GM12878 (cell line): Measurements from ENCODE around the gene RHEB. TPM values are rescaled to one million over a fixed set of nuclear protein-coding genes. Genes with fewer than 3 reads are reported as not detected.

Source experiments
- ATAC-seq: fragments of 200-7000 bp; cut with Tn5 transposase; 3 replicates; pipeline ENCODE4 v1.9.1; 2020; ENCODE audit warnings: mild to moderate bottlenecking, moderate library complexity
- BruUV-seq: library from RNA; stranded (reverse); fragments of 400-500 nt; replicated peaks from 2 replicates; lab custom pipeline; 2021; lab: Mats Ljungman, UMichigan
- CTCF ChIA-PET: fragments of 300-600 bp; sonication (Branson Sonifier 250); formaldehyde crosslinking; extraction: SDS; loops from one replicate; lab custom pipeline; 2021; ENCODE audit warnings: inconsistent platforms; lab: Yijun Ruan, JAX
- POLR2A ChIA-PET: fragments of 350-600 bp; formaldehyde crosslinking; extraction: SDS; loops from one replicate; lab custom pipeline; 2021; ENCODE audit warnings: inconsistent platforms; lab: Charles Lee
- RAD21 ChIA-PET: fragments of 300-600 bp; sonication (Branson Sonifier 250); formaldehyde crosslinking; loops from one replicate; lab custom pipeline; 2023; ENCODE audit warnings: antibody characterized with exemption; ENCODE audit not compliant: unreplicated experiment; lab: Charles Lee
- SMC1A ChIA-PET: fragments of 300-600 bp; sonication (Branson Sonifier 250); formaldehyde crosslinking; loops from one replicate; lab custom pipeline; 2023; ENCODE audit not compliant: unreplicated experiment, uncharacterized antibody; lab: Charles Lee
- DNase-seq: peaks from one replicate; pipeline ENCODE4 v3.0.0-alpha.2; 2011; ENCODE audit warnings: low read depth, low spot score
- FAIRE-seq: peaks from 3 replicates; lab custom pipeline; 2011; peaks lifted over from hg19 to GRCh38; lab: Jason Lieb, UNC
- H2AFZ ChIP-seq: 2 replicates; pipeline ENCODE4 v1.6.0; 2011; ENCODE audit warnings: low read depth, low read length, control low read depth; ENCODE audit not compliant: control insufficient read depth
- H3K27ac ChIP-seq: 2 replicates; pipeline ENCODE4 v1.5.1; 2011; ENCODE audit warnings: control low read depth; ENCODE audit not compliant: control insufficient read depth, insufficient read depth
- H3K27me3 ChIP-seq, 2 experiments: replicated peaks in 1 of 2; 2 replicates each; pipeline versions ENCODE4 v1.6.0 to v1.6.1; 2011; ENCODE audit warnings: low read length in 1 of 2; ENCODE audit not compliant: control insufficient read depth in 2 of 2, insufficient read depth in 2 of 2
- H3K36me3 ChIP-seq, 2 experiments: 2 replicates each; pipeline ENCODE4 v1.5.1; 2011; ENCODE audit warnings: low read length in 1 of 2; ENCODE audit not compliant: control insufficient read depth in 2 of 2, insufficient read depth in 2 of 2
- H3K4me1 ChIP-seq: 2 replicates; pipeline ENCODE4 v1.6.1; 2011; ENCODE audit warnings: mild to moderate bottlenecking, low read length, moderate library complexity, mixed read lengths; ENCODE audit not compliant: control insufficient read depth, insufficient read depth
- H3K4me2 ChIP-seq: 2 replicates; pipeline ENCODE4 v1.6.0; 2011; ENCODE audit warnings: control low read depth; ENCODE audit not compliant: control insufficient read depth, insufficient read depth
- H3K4me3 ChIP-seq: fragments of 200-600 bp; sonication (generic); 2 replicates; pipeline ENCODE4 v1.5.1; 2016
- H3K79me2 ChIP-seq: 2 replicates; pipeline ENCODE4 v1.6.0; 2011; ENCODE audit warnings: low read length; ENCODE audit not compliant: control insufficient read depth, insufficient read depth
- H3K9ac ChIP-seq: 2 replicates; pipeline ENCODE4 v1.8.0; 2011; ENCODE audit warnings: low read length, control low read depth, mixed read lengths; ENCODE audit not compliant: control insufficient read depth, insufficient read depth
- H3K9me3 ChIP-seq: replicated peaks from 3 replicates; pipeline ENCODE4 v1.5.1; 2011; ENCODE audit warnings: mild to moderate bottlenecking, low read length; ENCODE audit not compliant: control insufficient read depth, insufficient read depth
- H4K20me1 ChIP-seq: 2 replicates; pipeline ENCODE4 v1.6.0; 2011; ENCODE audit not compliant: control insufficient read depth, insufficient read depth
- DPF2 ChIP-seq: fragments of 450-650 bp; IDR thresholded peaks from 2 replicates; pipeline ENCODE4 v1.6.1; 2017; ENCODE audit warnings: mild to moderate bottlenecking
- EED ChIP-seq: sonication (generic); IDR thresholded peaks from 2 replicates; pipeline ENCODE4 v1.6.1; 2016; ENCODE audit warnings: antibody characterized with exemption, low read depth
- GATAD2B ChIP-seq: fragments of 450-650 bp; conservative IDR thresholded peaks from 2 replicates; pipeline ENCODE4 v1.6.1; 2017; ENCODE audit warnings: low read depth, mild to moderate bottlenecking, moderate library complexity
- IKZF1 ChIP-seq: fragments of 450-650 bp; conservative IDR thresholded peaks from 2 replicates; pipeline ENCODE4 v1.6.1; 2017; ENCODE audit warnings: antibody characterized with exemption, mild to moderate bottlenecking
- IKZF2 ChIP-seq, 2 experiments: fragments of 450-650 bp; IDR thresholded peaks; 2 replicates each; pipeline ENCODE4 v1.6.1; 2017; ENCODE audit warnings: mild to moderate bottlenecking in 2 of 2, moderate library complexity in 2 of 2
- LARP7 ChIP-seq: fragments of 450-650 bp; IDR thresholded peaks from 2 replicates; pipeline ENCODE4 v1.6.1; 2017; ENCODE audit warnings: mild to moderate bottlenecking
- MEF2B ChIP-seq: fragments of 450-650 bp; IDR thresholded peaks from 2 replicates; pipeline ENCODE4 v1.6.1; 2018; ENCODE audit warnings: mild to moderate bottlenecking, moderate library complexity; ENCODE audit not compliant: partially characterized antibody, poor library complexity, severe bottlenecking
- NKRF ChIP-seq: fragments of 450-650 bp; conservative IDR thresholded peaks from 2 replicates; pipeline ENCODE4 v1.6.1; 2017; ENCODE audit warnings: mild to moderate bottlenecking, moderate library complexity
- POLR2A ChIP-seq: IDR thresholded peaks from 2 replicates; pipeline ENCODE4 v1.6.1; 2011; ENCODE audit warnings: low read depth, mild to moderate bottlenecking, low read length
- RAD21 ChIP-seq: IDR thresholded peaks from 2 replicates; pipeline ENCODE4 v1.6.1; 2011; ENCODE audit warnings: mild to moderate bottlenecking, low read depth, low read length, moderate library complexity; ENCODE audit not compliant: insufficient read depth
- SMARCA5 ChIP-seq: fragments of 450-650 bp; IDR thresholded peaks from 2 replicates; pipeline ENCODE4 v1.6.1; 2017; ENCODE audit warnings: mild to moderate bottlenecking
- ZNF207 ChIP-seq: fragments of 450-650 bp; IDR thresholded peaks from 2 replicates; pipeline ENCODE4 v1.6.1; 2014; ENCODE audit warnings: antibody characterized with exemption, mild to moderate bottlenecking, borderline replicate concordance
- ZNF687 ChIP-seq: fragments of 450-650 bp; IDR thresholded peaks from 2 replicates; pipeline ENCODE4 v1.6.1; 2017; ENCODE audit warnings: mild to moderate bottlenecking, moderate library complexity
- whole genome bisulfite sequencing: methylation state at CpG from one replicate; pipeline ENCODE4 v1.1.6; 2016; ENCODE audit warnings: low lambda C conversion rate; ENCODE audit not compliant: insufficient replicate concordance, insufficient coverage; ENCODE audit errors: missing lambda C conversion rate; 5-methylcytosine and 5-hydroxymethylcytosine counted together
- in situ Hi-C: fragments of 300-500 bp; cut with MboI; formaldehyde crosslinking; loops from 9 replicates; pipeline ENCODE4 v1.14.3; 2018; ENCODE audit warnings: mixed read lengths
- intact Hi-C: fragments of 100-400 bp; cut with micrococcal nuclease; formaldehyde crosslinking; loops from one replicate; pipeline ENCODE4 v1.14.2; 2022; ENCODE audit not compliant: unreplicated experiment
- polyA plus RNA-seq, 11 experiments: library from polyadenylated mRNA; depleted of rRNA in 4 of 11; unstranded in 6 of 11; stranded (reverse) in 5 of 11; fragments of >200 nt; fragmentation: Nextera tagmentation in 4 of 11; fragmentation: Illumina TruSeq in 1 of 11; extraction: Ambion mirVana in 4 of 11; extraction: Trizol in 1 of 11; gene quantifications; 1 replicate in 1 of 11; 2 replicates in 10 of 11; pipeline versions ENCODE4 v1.2.1 to v1.2.3, GENCODE V29; 2011 to 2016; ENCODE audit warnings: inconsistent platforms in 2 of 11, missing spikeins in 2 of 11, low read depth in 1 of 11
- total RNA-seq, 4 experiments: library from RNA; depleted of rRNA in 3 of 4; stranded (reverse); fragments of >200 nt in 3 of 4; fragmentation: Illumina TruSeq in 1 of 4; extraction: Trizol in 1 of 4; gene quantifications; 2 replicates each; pipeline versions ENCODE4 v1.2.1 to v1.2.3, GENCODE V29; 2013 to 2021
- TF ChIP-seq, protein P1 (sequence below): fragments of 450-650 bp; IDR thresholded peaks from 2 replicates; pipeline ENCODE4 v1.6.1; 2017; ENCODE audit warnings: antibody characterized with exemption, mild to moderate bottlenecking, moderate library complexity

RHEB gene
- total and polyA plus RNA-seq, 10 of the 15 experiments (the other 5 are each of a cell fraction or from before 2014, with no cell fraction given) = 6.2 to 67.8 (median 38.0) TPM

GRCh38 chr7:151520419-151521261 is 945 bp upstream of the RHEB start:
- CTCF ChIA-PET = interaction anchor here (1.3 to 1.8 kb wide), 4 partner anchors 12 to 112 kb away, joined by 3 to 6 read pairs (median 4); no protein-coding TSS in a partner anchor
- Histone ChIP-seq H3K27me3 (no peaks in the 10 kb centered on the region), H3K36me3 (no peaks in the 10 kb centered on the region), H3K4me2 (peak overlapping the region; percentile 93), H3K79me2 (peaks cover 35% of the 10 kb centered on the region), H3K9ac (peak overlapping the region; percentile 55), H3K9me3 (no peaks in the 10 kb centered on the region), H3K4me3 (peak overlapping the region; percentile 52; the same call in 1 of the 2 replicates), H4K20me1 (peaks cover 6% of the 10 kb centered on the region; the same call in 1 of the 2 replicates), H2AFZ (peak overlapping the region; percentile 95), H3K4me1 (peaks cover 3% of the 10 kb centered on the region), H3K27ac (peak overlapping the region; percentile 73)
- BruUV-seq = TSS peak; percentile 90
- DNase-seq (no peak), ATAC-seq (peak; percentile 9), FAIRE-seq (no peak)
- intact Hi-C loops = no loop called here
- in situ Hi-C loops = no loop called here
- WGBS = 20% methylated on average over 55 of the region's 55 CpGs
- RAD21 ChIA-PET = interaction anchor here (0.9 to 3.9 kb wide), 8 partner anchors 9 to 112 kb away, joined by 3 to 38 read pairs (median 7); no protein-coding TSS in a partner anchor
- SMC1A ChIA-PET = interaction anchor here (1.1 to 2.0 kb wide), 4 partner anchors 18 to 110 kb away, joined by 3 to 7 read pairs (median 6); no protein-coding TSS in a partner anchor
- POLR2A ChIA-PET = interaction anchor here (0.5 to 2.1 kb wide), 8 partner anchors 15 to 215 kb away, joined by 3 to 18 read pairs (median 8); no protein-coding TSS in a partner anchor
- TF ChIP-seq GATAD2B (peak; percentile 84), IKZF1 (peak; percentile 73), POLR2A (peak; percentile 55; the same call in 1 of the 2 replicates), NKRF (peak; percentile 65; the same call in 1 of the 2 replicates), LARP7 (peak; percentile 82), RAD21 (no peak), MEF2B (no peak), IKZF2 (IDR thresholded peaks at IDR 0.05) (0 out of 4 replicates have a peak, but pooled peaks of 1 of the 2 experiments have one; percentile 11), EED (no peak), ZNF687 (0 out of 2 replicates have a peak, but pooled peaks have one; percentile 34), DPF2 (peak; percentile 72), SMARCA5 (peak; percentile 62; the same call in 1 of the 2 replicates), ZNF207 (peak; percentile 63; the same call in 1 of the 2 replicates)
- TF ChIP-seq, protein P1, sequence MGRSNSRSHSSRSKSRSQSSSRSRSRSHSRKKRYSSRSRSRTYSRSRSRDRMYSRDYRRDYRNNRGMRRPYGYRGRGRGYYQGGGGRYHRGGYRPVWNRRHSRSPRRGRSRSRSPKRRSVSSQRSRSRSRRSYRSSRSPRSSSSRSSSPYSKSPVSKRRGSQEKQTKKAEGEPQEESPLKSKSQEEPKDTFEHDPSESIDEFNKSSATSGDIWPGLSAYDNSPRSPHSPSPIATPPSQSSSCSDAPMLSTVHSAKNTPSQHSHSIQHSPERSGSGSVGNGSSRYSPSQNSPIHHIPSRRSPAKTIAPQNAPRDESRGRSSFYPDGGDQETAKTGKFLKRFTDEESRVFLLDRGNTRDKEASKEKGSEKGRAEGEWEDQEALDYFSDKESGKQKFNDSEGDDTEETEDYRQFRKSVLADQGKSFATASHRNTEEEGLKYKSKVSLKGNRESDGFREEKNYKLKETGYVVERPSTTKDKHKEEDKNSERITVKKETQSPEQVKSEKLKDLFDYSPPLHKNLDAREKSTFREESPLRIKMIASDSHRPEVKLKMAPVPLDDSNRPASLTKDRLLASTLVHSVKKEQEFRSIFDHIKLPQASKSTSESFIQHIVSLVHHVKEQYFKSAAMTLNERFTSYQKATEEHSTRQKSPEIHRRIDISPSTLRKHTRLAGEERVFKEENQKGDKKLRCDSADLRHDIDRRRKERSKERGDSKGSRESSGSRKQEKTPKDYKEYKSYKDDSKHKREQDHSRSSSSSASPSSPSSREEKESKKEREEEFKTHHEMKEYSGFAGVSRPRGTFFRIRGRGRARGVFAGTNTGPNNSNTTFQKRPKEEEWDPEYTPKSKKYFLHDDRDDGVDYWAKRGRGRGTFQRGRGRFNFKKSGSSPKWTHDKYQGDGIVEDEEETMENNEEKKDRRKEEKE = no peak
